H9 (cell line): Measurements from ENCODE around the gene ZNF484. TPM values are rescaled to one million over a fixed set of nuclear protein-coding genes. Genes with fewer than 3 reads are reported as not detected.
"Not testable (repeated sequence)": the region's sequence is repeated elsewhere in the genome, so short reads cannot be mapped to it uniquely, and the experiment has no call there.

Experiments
- DNase-seq: peaks from one replicate; pipeline ENCODE4 v3.0.0-alpha.2; 2017
- H2AFZ ChIP-seq: one replicate; pipeline ENCODE4 v1.6.1; 2013; ENCODE audit warnings: mild to moderate bottlenecking, low read length, control low read depth, moderate library complexity
- H2AK5ac ChIP-seq: 2 replicates; pipeline ENCODE4 v1.6.1; 2013; ENCODE audit warnings: low read length, control low read depth, mixed read lengths; ENCODE audit not compliant: insufficient read length
- H2BK120ac ChIP-seq: one replicate; pipeline ENCODE4 v1.6.1; 2013; ENCODE audit warnings: low read depth, mild to moderate bottlenecking, low read length, control low read depth, inconsistent platforms; ENCODE audit not compliant: poor library complexity, severe bottlenecking
- H2BK12ac ChIP-seq: 2 replicates; pipeline ENCODE4 v1.6.1; 2013; ENCODE audit warnings: low read length, control low read depth, mixed read lengths, low read depth; ENCODE audit not compliant: insufficient read length
- H2BK15ac ChIP-seq: 2 replicates; pipeline ENCODE4 v1.6.1; 2013; ENCODE audit warnings: low read depth, low read length, control low read depth
- H2BK20ac ChIP-seq: one replicate; pipeline ENCODE4 v1.6.1; 2013; ENCODE audit warnings: low read depth, mild to moderate bottlenecking, low read length, control low read depth, inconsistent platforms; ENCODE audit not compliant: poor library complexity, severe bottlenecking
- H2BK5ac ChIP-seq: 2 replicates; pipeline ENCODE4 v1.6.1; 2013; ENCODE audit warnings: low read length, control low read depth, mixed read lengths; ENCODE audit not compliant: insufficient read length
- H3K14ac ChIP-seq: 2 replicates; pipeline ENCODE4 v1.6.1; 2013; ENCODE audit warnings: low read length, control low read depth; ENCODE audit not compliant: insufficient read depth
- H3K18ac ChIP-seq: 2 replicates; pipeline ENCODE4 v1.6.1; 2013; ENCODE audit warnings: low read depth, mild to moderate bottlenecking, mixed read lengths, low read length, control low read depth; ENCODE audit not compliant: insufficient read length
- H3K23ac ChIP-seq: 2 replicates; pipeline ENCODE4 v1.6.1; 2013; ENCODE audit warnings: low read length, control low read depth, mixed read lengths, low read depth; ENCODE audit not compliant: insufficient read length
- H3K23me2 ChIP-seq: 2 replicates; pipeline ENCODE4 v1.6.1; 2013; ENCODE audit warnings: low read depth, mild to moderate bottlenecking, mixed read lengths, low read length, control low read depth; ENCODE audit not compliant: insufficient read length, poor library complexity, severe bottlenecking
- H3K27ac ChIP-seq: 2 replicates; pipeline ENCODE4 v1.5.1; 2013; ENCODE audit warnings: low read length, control low read depth, mixed read lengths, low read depth; ENCODE audit not compliant: insufficient read length
- H3K27me3 ChIP-seq: 2 replicates; pipeline ENCODE4 v1.6.1; 2013; ENCODE audit warnings: low read length, control low read depth, inconsistent platforms; ENCODE audit not compliant: insufficient read depth
- H3K4ac ChIP-seq: 2 replicates; pipeline ENCODE4 v1.6.1; 2013; ENCODE audit warnings: low read depth, mild to moderate bottlenecking, control low read depth, inconsistent platforms, low read length, moderate library complexity
- H3K4me1 ChIP-seq: 2 replicates; pipeline ENCODE4 v1.6.1; 2013; ENCODE audit warnings: low read length, control low read depth, inconsistent platforms; ENCODE audit not compliant: insufficient read depth
- H3K4me2 ChIP-seq: 2 replicates; pipeline ENCODE4 v1.6.1; 2013; ENCODE audit warnings: low read length, control low read depth, mixed read lengths; ENCODE audit not compliant: insufficient read length, insufficient read depth
- H3K56ac ChIP-seq: 2 replicates; pipeline ENCODE4 v1.6.1; 2013; ENCODE audit warnings: low read depth, mild to moderate bottlenecking, mixed read lengths, low read length, control low read depth; ENCODE audit not compliant: insufficient read length
- H3K79me1 ChIP-seq: 2 replicates; pipeline ENCODE4 v1.6.1; 2013; ENCODE audit warnings: low read depth, mild to moderate bottlenecking, moderate library complexity, low read length, control low read depth, inconsistent platforms; ENCODE audit not compliant: insufficient read depth, poor library complexity, severe bottlenecking
- H3K79me2 ChIP-seq: 2 replicates; pipeline ENCODE4 v1.6.1; 2013; ENCODE audit warnings: low read length, control low read depth, inconsistent platforms; ENCODE audit not compliant: insufficient read depth
- H3K9ac ChIP-seq: 2 replicates; pipeline ENCODE4 v1.6.1; 2013; ENCODE audit warnings: low read length, control low read depth, mixed read lengths; ENCODE audit not compliant: insufficient read length; ENCODE audit errors: extremely low read depth
- H3K9me3 ChIP-seq: one replicate; pipeline ENCODE4 v1.6.1; 2013; ENCODE audit warnings: low read depth, low read length, inconsistent platforms; ENCODE audit not compliant: control insufficient read depth
- H3T11ph ChIP-seq: one replicate; pipeline ENCODE4 v1.6.1; 2013; ENCODE audit warnings: mild to moderate bottlenecking, low read length, control low read depth, inconsistent platforms
- H4K20me1 ChIP-seq: one replicate; pipeline ENCODE4 v1.6.1; 2013; ENCODE audit not compliant: control insufficient read depth, insufficient read length, insufficient read depth
- H4K5ac ChIP-seq: 2 replicates; pipeline ENCODE4 v1.6.1; 2013; ENCODE audit warnings: low read depth, mild to moderate bottlenecking, mixed read lengths, low read length, control low read depth; ENCODE audit not compliant: insufficient read length
- H4K8ac ChIP-seq: replicated peaks from 2 replicates; pipeline ENCODE4 v1.6.1; 2013; ENCODE audit warnings: low read length, control low read depth, mixed read lengths, low read depth; ENCODE audit not compliant: insufficient read length
- H4K91ac ChIP-seq: 2 replicates; pipeline ENCODE4 v1.6.1; 2013; ENCODE audit warnings: low read depth, mild to moderate bottlenecking, moderate library complexity, mixed read lengths, low read length, control low read depth; ENCODE audit not compliant: insufficient read length
- H3K27ac Mint-ChIP-seq, 3 experiments: 2 replicates in 2 of 3; 3 replicates in 1 of 3; pipeline ENCODE4 v1.8.0; 2020 to 2021; ENCODE audit warnings: mixed read lengths in 3 of 3, mild to moderate bottlenecking in 1 of 3, moderate library complexity in 1 of 3
- H3K27me3 Mint-ChIP-seq: 2 replicates; pipeline ENCODE4 v1.8.0; 2021; ENCODE audit warnings: low read depth, mild to moderate bottlenecking, moderate library complexity, mixed read lengths
- H3K36me3 Mint-ChIP-seq, 3 experiments: 2 replicates in 2 of 3; 3 replicates in 1 of 3; pipeline ENCODE4 v1.8.0; 2020 to 2021; ENCODE audit warnings: low read depth in 3 of 3, mixed read lengths in 3 of 3; ENCODE audit not compliant: insufficient read depth in 1 of 3
- H3K4me1 Mint-ChIP-seq, 2 experiments: 2 replicates each; pipeline ENCODE4 v1.8.0; 2020; ENCODE audit warnings: mixed read lengths in 2 of 2
- H3K4me3 Mint-ChIP-seq, 2 experiments: 2 replicates in 1 of 2; 3 replicates in 1 of 2; pipeline ENCODE4 v1.8.0; 2020 to 2021; ENCODE audit warnings: mild to moderate bottlenecking in 2 of 2, mixed read lengths in 2 of 2, moderate library complexity in 1 of 2
- H3K9me3 Mint-ChIP-seq, 2 experiments: 2 replicates in 1 of 2; 3 replicates in 1 of 2; pipeline ENCODE4 v1.8.0; 2020; ENCODE audit warnings: mild to moderate bottlenecking in 2 of 2, mixed read lengths in 2 of 2, moderate library complexity in 1 of 2
- WGBS: extraction: QIAGEN DNeasy Blood & Tissue Kit; methylation state at CpG from one replicate; pipeline ENCODE4 v1.1.7; 2013; ENCODE audit warnings: missing lambda C conversion rate, low lambda C conversion rate, mixed read lengths; ENCODE audit not compliant: insufficient read length; ENCODE audit errors: extremely low coverage; 5-methylcytosine and 5-hydroxymethylcytosine counted together
- total RNA-seq: library from RNA; stranded (reverse); gene quantifications from 2 replicates; pipeline ENCODE4 v1.2.1, GENCODE V29; 2021
- TF ChIP-seq, protein P1 (sequence below): fragments of 200-600 bp; sonication (generic); conservative IDR thresholded peaks from 3 replicates; pipeline ENCODE4 v1.8.0; 2021; ENCODE audit warnings: antibody characterized with exemption, mild to moderate bottlenecking

Gene ZNF484
- total RNA-seq, 1 experiment from 2014 or later, result 10.2 TPM

GRCh38 chr9:92894711-92895362 is 17.0 kb upstream of the ZNF484 start:
- Histone ChIP-seq H2BK15ac (no peak overlapping the region), H3K23me2 (no peaks in the 10 kb centered on the region), H3K79me1 (no peaks in the 10 kb centered on the region), H3K4ac (no peak overlapping the region), H2AFZ (no peak overlapping the region), H3K4me1 (peaks cover 5% of the 10 kb centered on the region; the same call in 1 of the 2 replicates), H3K14ac (no peak overlapping the region), H2AK5ac (no peak overlapping the region), H3K4me2 (no peak overlapping the region), H2BK120ac (no peak overlapping the region), H4K8ac (no peak overlapping the region), H3K79me2 (no peaks in the 10 kb centered on the region), H3K9me3 (no peaks in the 10 kb centered on the region), H3T11ph (no peak overlapping the region), H4K20me1 (no peaks in the 10 kb centered on the region), H3K9ac (no peak overlapping the region), H3K56ac (no peak overlapping the region), H3K18ac (no peak overlapping the region), H3K27ac (no peak overlapping the region), H3K23ac (no peak overlapping the region), H2BK12ac (no peak overlapping the region), H4K5ac (no peak overlapping the region), H3K27me3 (no peaks in the 10 kb centered on the region; the same call in 1 of the 2 replicates), H2BK20ac (no peak overlapping the region), H4K91ac (no peak overlapping the region), H2BK5ac (no peak overlapping the region)
- peaks cover 10% of the 10 kb centered on the region for H3K27me3 Mint-ChIP-seq
- no peaks in the 10 kb centered on the region; a peak in 1 of 7 replicates for H3K36me3 Mint-ChIP-seq
- WGBS, result no CpG with 5 or more reads among the region's 6 CpGs
- no peak overlapping the region for H3K27ac Mint-ChIP-seq
- TF ChIP-seq, protein P1, sequence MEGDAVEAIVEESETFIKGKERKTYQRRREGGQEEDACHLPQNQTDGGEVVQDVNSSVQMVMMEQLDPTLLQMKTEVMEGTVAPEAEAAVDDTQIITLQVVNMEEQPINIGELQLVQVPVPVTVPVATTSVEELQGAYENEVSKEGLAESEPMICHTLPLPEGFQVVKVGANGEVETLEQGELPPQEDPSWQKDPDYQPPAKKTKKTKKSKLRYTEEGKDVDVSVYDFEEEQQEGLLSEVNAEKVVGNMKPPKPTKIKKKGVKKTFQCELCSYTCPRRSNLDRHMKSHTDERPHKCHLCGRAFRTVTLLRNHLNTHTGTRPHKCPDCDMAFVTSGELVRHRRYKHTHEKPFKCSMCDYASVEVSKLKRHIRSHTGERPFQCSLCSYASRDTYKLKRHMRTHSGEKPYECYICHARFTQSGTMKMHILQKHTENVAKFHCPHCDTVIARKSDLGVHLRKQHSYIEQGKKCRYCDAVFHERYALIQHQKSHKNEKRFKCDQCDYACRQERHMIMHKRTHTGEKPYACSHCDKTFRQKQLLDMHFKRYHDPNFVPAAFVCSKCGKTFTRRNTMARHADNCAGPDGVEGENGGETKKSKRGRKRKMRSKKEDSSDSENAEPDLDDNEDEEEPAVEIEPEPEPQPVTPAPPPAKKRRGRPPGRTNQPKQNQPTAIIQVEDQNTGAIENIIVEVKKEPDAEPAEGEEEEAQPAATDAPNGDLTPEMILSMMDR, result no peak
- no peak overlapping the region for H3K4me3 Mint-ChIP-seq
- no peak for DNase-seq
- peaks cover 0 to 2% of the 10 kb centered on the region in 2 experiments; a peak in 3 of 5 replicates for H3K9me3 Mint-ChIP-seq
- peaks cover 19 to 25% of the 10 kb centered on the region in 2 experiments for H3K4me1 Mint-ChIP-seq

DNA sequence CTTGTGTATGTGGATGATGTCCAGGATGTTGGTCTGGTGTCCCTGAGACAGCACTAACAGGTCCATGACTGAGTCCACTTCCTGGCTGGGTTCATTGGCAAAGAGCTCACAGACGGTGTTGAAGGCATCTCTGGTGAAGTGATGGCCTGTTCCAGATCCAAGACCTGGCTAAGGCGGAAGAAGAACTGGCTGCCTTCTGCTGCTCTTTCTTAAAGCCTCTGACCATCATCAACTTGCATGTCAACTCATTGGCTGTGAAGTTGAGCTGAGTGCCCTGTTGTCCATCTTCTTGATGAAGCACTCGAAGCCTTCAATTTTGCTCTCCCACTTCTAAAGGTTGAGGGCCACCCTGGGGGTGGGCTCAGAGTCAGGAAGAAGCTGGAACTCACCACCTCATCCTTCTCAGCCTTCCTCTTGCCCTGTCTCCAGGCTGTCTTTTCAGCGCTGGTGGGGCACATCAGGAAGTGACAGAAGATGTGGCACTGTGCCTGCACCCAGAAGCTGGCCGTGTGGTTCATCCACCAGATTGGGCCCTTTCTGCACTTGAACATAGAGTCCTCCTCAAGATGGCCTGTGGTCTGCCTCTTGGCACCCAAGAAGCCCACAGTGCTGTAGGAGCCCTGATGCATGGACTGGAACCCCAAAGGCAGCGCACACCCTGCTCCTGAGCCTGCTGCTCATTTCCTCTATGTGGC is 16.2 kb upstream of the ZNF484 start:
- H3K4me2 ChIP-seq, H4K91ac ChIP-seq, H3K18ac ChIP-seq, H2BK120ac ChIP-seq, H3K79me2 ChIP-seq, H3K36me3 Mint-ChIP-seq, H3K9ac ChIP-seq, H3K14ac ChIP-seq, H3K56ac ChIP-seq, DNase-seq, H3K27me3 Mint-ChIP-seq, H3K4me1 ChIP-seq, H3K27ac Mint-ChIP-seq, H2BK5ac ChIP-seq, H3K79me1 ChIP-seq, H3K27ac ChIP-seq, H3K27me3 ChIP-seq, H4K8ac ChIP-seq, H3K4me3 Mint-ChIP-seq, H3K23me2 ChIP-seq, H3K9me3 ChIP-seq, H2AFZ ChIP-seq, H3T11ph ChIP-seq, H3K23ac ChIP-seq, H4K20me1 ChIP-seq, H3K4ac ChIP-seq, H2BK12ac ChIP-seq, H4K5ac ChIP-seq, H2BK20ac ChIP-seq, H2AK5ac ChIP-seq, H3K9me3 Mint-ChIP-seq, H2BK15ac ChIP-seq: not testable (repeated sequence)
- whole genome bisulfite sequencing, result no CpG with 5 or more reads among the region's 6 CpGs
- peaks cover 19 to 27% of the 10 kb centered on the region in 2 experiments for H3K4me1 Mint-ChIP-seq
